NCI-H446 treated with DMSO at 0.1 percent for 48 hours (cell line): ENCODE results near the gene PIK3C3.
"Not testable (repeated sequence)": the region's sequence is repeated elsewhere in the genome, so short reads cannot be mapped to it uniquely, and the experiment has no call there.

Experiments
- DNase-seq: peaks from one replicate; lab custom pipeline; 2025; lab: John Stamatoyannopoulos, UW

Gene PIK3C3

GRCh38 chr18:42074704-42075103 lies 119.7 kb downstream of the PIK3C3 start:
- DNase-seq = no peak

GRCh38 chr18:42078711-42079110 lies 123.7 kb downstream of the PIK3C3 start:
- DNase-seq = no peak

- DNase-seq = no peak
Observed at GRCh38 chr18:42080340-42080739, 125.3 kb downstream of the PIK3C3 start.

- DNase-seq = no peak
Observed at GRCh38 chr18:42082415-42083234, 127.6 kb downstream of the PIK3C3 start.

- no peak for DNase-seq
Observed at GRCh38 chr18:42086288-42086687, 131.3 kb downstream of the PIK3C3 start.

- no peak for DNase-seq
Observed at GRCh38 chr18:42087235-42087634, 132.2 kb downstream of the PIK3C3 start.

- no peak for DNase-seq
Observed at GRCh38 chr18:42087876-42088275, 132.8 kb downstream of the PIK3C3 start.

- no peak for DNase-seq
Observed at GRCh38 chr18:42092848-42093247, 137.8 kb downstream of the PIK3C3 start.

- DNase-seq = no peak
Observed at GRCh38 chr18:42094875-42095274, 139.8 kb downstream of the PIK3C3 start.

GRCh38 chr18:42095732-42096377 lies 140.8 kb downstream of the PIK3C3 start:
- DNase-seq = no peak

GRCh38 chr18:42100248-42100647 lies 145.2 kb downstream of the PIK3C3 start:
- DNase-seq = no peak

GRCh38 chr18:42100911-42101310 lies 145.9 kb downstream of the PIK3C3 start:
- no peak for DNase-seq

GRCh38 chr18:42105394-42105793 lies 150.4 kb downstream of the PIK3C3 start:
- no peak for DNase-seq

- DNase-seq = no peak
Observed at GRCh38 chr18:42106784-42107183, 151.8 kb downstream of the PIK3C3 start.

- no peak for DNase-seq
Observed at GRCh38 chr18:42107287-42107686, 152.3 kb downstream of the PIK3C3 start.

GRCh38 chr18:42107691-42108450 lies 152.8 kb downstream of the PIK3C3 start:
- peak; percentile 26 for DNase-seq

GRCh38 chr18:42112147-42112546 lies 157.1 kb downstream of the PIK3C3 start:
- DNase-seq = not testable (repeated sequence)

GRCh38 chr18:42112657-42113420 lies 157.8 kb downstream of the PIK3C3 start:
- no peak for DNase-seq

GRCh38 chr18:42113529-42114191 lies 158.6 kb downstream of the PIK3C3 start:
- no peak for DNase-seq

- peak; percentile 69 for DNase-seq
Observed at GRCh38 chr18:42114310-42114943, 159.4 kb downstream of the PIK3C3 start.

- DNase-seq = no peak
Observed at GRCh38 chr18:42126586-42126985, 171.6 kb downstream of the PIK3C3 start.
